OCI-LY3 (cell line): ENCODE data around the gene SYNE1.

ENCODE experiments used
- CTCF ChIP-seq: fragments of 200-600, 300-600 bp; sonication (generic); IDR thresholded peaks from 2 replicates; pipeline ENCODE4 v1.5.1; 2014; ENCODE audit warnings: antibody characterized with exemption, low read length, low read depth
- EZH2phosphoT487 ChIP-seq: fragments of 200-600 bp; shearing (Covaris generic); IDR thresholded peaks from 2 replicates; pipeline ENCODE4 v1.6.1; 2018; ENCODE audit warnings: antibody characterized with exemption, mixed run types, low read depth

- TF ChIP-seq EZH2phosphoT487: no peak
- peak; percentile 59 for TF ChIP-seq CTCF
These were observed 5.6 kb upstream of the SYNE1 start for GRCh38 chr6:152642578-152643375.
